ENCODE measurements around the gene TAP2.

The TAP2 gene

DNA sequence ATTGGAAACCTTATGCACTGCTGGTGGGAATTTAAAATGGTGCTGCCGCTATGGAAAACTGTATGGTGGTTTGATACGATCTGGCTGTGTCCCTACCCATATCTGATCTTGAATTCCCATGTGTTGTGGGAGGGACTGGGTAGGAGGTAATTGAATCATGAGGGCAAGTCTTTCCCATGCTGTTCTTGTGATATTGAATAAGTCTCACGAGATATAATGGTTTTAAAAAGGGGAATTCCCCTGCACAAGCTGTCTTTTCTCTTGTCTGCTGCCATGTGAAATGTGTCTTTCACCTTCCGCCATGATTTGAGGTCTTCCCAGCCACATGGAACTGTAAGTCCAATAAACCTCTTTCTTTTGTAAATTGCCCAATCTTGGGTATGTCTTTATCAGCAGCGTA lies 4.9 kb downstream of the TAP2 start:
- H3K4me3 ChIP-seq (ENCODE audit: low read depth, low read length): no peak overlapping the region
- TF ChIP-seq, protein P1, sequence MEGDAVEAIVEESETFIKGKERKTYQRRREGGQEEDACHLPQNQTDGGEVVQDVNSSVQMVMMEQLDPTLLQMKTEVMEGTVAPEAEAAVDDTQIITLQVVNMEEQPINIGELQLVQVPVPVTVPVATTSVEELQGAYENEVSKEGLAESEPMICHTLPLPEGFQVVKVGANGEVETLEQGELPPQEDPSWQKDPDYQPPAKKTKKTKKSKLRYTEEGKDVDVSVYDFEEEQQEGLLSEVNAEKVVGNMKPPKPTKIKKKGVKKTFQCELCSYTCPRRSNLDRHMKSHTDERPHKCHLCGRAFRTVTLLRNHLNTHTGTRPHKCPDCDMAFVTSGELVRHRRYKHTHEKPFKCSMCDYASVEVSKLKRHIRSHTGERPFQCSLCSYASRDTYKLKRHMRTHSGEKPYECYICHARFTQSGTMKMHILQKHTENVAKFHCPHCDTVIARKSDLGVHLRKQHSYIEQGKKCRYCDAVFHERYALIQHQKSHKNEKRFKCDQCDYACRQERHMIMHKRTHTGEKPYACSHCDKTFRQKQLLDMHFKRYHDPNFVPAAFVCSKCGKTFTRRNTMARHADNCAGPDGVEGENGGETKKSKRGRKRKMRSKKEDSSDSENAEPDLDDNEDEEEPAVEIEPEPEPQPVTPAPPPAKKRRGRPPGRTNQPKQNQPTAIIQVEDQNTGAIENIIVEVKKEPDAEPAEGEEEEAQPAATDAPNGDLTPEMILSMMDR (conservative IDR thresholded peaks at IDR 0.05; ENCODE audit: low read depth, low read length): no peak
- no peak for DNase-seq (ENCODE audit: low read depth)

DNA sequence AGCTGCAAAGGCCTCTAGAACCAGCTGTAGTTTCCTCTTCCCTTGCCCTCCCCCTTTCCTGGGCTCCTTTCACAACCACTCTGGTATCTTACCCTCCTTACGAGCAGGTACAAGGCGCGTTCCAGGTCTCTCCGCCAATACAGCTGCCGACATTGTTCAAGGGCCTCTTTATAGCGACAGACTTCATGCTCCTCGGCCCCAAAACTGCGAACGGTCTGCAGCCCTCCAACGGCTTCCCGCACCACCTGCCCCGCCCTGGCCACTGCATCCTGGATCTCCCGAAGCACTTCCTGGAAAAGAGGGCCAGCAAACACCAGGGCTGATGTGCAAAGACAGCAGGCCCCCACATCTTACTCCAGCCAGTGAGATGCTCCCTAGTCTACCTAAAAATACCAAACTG lies 6.0 kb downstream of the TAP2 start:
- no peak for DNase-seq (ENCODE audit: low read depth)
- TF ChIP-seq, protein P1 (conservative IDR thresholded peaks at IDR 0.05; ENCODE audit: low read depth, low read length): no peak
- no peak overlapping the region for H3K4me3 ChIP-seq (ENCODE audit: low read depth, low read length)

DNA sequence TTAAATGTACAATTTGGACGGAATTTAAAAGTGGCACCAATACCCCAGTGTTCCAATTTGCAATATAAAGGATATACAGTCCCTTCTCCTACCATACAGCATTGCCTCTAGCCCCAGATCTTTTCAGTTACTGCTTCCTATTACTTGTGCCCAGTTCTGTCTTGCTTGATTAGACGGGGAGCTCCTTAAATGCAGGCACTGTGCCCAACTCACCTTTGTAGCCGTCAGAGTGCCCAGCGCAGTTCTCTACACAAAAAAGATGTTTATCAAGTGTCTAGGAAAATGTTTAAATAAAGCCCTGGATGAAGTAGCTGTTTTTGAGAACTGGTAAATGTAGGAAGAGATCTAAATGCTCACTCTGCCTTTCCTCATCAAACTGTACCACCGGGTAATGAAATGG lies 7.6 kb downstream of the TAP2 start:
- no peak overlapping the region for H3K4me3 ChIP-seq (ENCODE audit: low read depth, low read length)
- TF ChIP-seq, protein P1 (conservative IDR thresholded peaks at IDR 0.05; ENCODE audit: low read depth, low read length): no peak
- no peak for DNase-seq (ENCODE audit: low read depth)

DNA sequence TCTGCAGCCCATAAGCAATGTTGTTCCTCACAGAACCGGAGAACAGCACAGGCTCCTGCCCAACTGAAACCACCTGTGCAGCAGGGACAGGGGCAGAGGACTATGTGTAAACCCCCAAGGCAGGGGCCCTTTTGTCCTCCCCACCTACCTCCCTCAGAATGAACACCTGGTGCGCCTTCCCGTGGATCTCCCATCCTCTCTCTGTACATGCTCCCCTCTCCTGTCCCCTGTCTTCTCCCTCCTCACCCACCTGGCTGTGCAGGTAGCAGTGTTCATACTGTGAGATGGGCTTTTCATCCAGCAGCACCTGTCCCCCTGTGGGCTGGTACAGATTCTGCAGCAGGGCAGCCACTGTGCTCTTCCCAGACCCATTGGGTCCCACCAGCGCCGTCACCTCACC lies 8.5 kb downstream of the TAP2 start:
- DNase-seq (ENCODE audit: low read depth): no peak
- H3K4me3 ChIP-seq (ENCODE audit: low read depth, low read length): no peak overlapping the region
- TF ChIP-seq, protein P1 (conservative IDR thresholded peaks at IDR 0.05; ENCODE audit: low read depth, low read length): no peak

DNA sequence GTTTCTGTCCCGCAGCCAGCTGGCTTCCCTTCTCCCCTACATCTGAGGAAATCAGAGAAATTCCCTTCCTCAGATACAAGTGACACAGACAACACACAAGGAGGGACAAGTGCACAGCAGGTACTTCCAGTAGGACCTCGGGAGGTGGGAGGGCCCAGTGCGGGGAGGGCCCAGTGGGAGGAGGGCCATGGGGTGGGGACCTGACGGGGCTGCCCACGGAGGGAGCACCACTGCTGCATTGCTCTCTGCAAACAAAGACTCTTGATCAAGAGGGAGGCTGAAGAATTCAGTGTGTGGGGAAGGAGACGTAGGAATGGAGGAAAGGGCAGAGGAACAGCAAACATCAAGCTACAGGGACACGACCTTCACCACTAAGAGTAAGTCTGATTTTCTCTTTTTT lies 9.0 kb downstream of the TAP2 start:
- H3K4me3 ChIP-seq (ENCODE audit: low read depth, low read length): no peak overlapping the region

DNA sequence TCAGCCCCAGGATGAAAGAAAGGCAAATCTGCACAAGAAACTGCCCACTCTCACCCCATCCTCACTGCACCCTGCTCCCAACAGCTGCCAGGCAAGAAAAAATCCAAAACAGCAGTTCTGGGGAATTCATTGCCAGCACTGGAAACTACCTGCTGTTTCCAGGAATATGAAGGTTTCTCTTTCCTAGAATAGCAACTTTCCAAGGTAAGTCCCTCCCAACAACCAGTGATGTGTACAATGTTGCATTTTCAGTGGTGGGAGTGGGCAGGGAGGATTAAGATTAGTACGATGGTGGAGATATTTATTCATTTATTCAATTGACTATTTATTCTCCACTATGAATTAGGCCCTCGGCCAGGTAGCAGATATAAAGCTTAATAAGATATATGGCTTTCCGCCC lies 11.5 kb downstream of the TAP2 start:
- no peak for DNase-seq (ENCODE audit: low read depth)
- TF ChIP-seq, protein P1 (conservative IDR thresholded peaks at IDR 0.05; ENCODE audit: low read depth, low read length): no peak

More for the DNA sequence above, 9.0 kb downstream of the TAP2 start:
- TF ChIP-seq, protein P1 (conservative IDR thresholded peaks at IDR 0.05; ENCODE audit: low read depth, low read length): no peak
- no peak for DNase-seq (ENCODE audit: low read depth)

DNA sequence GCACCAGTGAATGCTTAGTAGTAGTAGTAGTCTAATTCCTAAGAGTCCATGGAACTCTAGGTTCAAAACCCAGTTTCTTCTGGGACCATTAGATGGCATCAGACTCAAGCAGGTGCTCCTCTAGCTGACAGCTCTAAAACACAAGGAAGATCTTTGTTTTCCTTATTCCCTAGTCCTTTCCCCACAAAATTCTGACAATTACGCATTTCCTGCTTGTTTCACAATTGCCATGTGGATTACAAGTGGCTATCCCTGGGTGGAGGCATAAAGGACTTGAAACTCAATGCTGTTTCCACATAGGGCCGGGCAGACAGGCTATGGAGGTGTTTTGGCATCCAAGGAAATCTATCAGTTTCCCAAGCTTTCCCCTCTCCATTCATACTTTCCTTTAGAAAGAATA lies 12.6 kb downstream of the TAP2 start:
- peak; percentile 58 for DNase-seq (ENCODE audit: low read depth)
- no peak overlapping the region for H3K4me3 ChIP-seq (ENCODE audit: low read depth, low read length)
- TF ChIP-seq, protein P1 (conservative IDR thresholded peaks at IDR 0.05; ENCODE audit: low read depth, low read length): peak; percentile 55

More for the DNA sequence above, 11.5 kb downstream of the TAP2 start:
- H3K4me3 ChIP-seq (ENCODE audit: low read depth, low read length): no peak overlapping the region
